ENCODE results near the gene GNAI1. TPM values are rescaled to one million over a fixed set of nuclear protein-coding genes. Genes with fewer than 3 reads are reported as not detected.

The GNAI1 gene
- polyA plus RNA-seq (2014; cell fraction: cytosol; rRNA removed), result 52.9 and 59.3 TPM in 2 replicates
- polyA plus RNA-seq (2014; cell fraction: nucleus; rRNA removed), result 17.6 and 20.7 TPM in 2 replicates

- DNase-seq (ENCODE audit: low spot score), result peak; percentile 79
Measured at GRCh38 chr7:80134536-80135308, at the start of gene GNAI1. TSS of gene GNAI1 (plus strand) at chr7:80134831. CDS start at chr7:80135161, 330 bp downstream.

- no peak for DNase-seq (ENCODE audit: low spot score)
Measured at GRCh38 chr7:80087051-80087770, 47.4 kb upstream of the GNAI1 start.

- no peak for DNase-seq (ENCODE audit: low spot score)
Measured at GRCh38 chr7:80087771-80088170, 46.9 kb upstream of the GNAI1 start.

DNA sequence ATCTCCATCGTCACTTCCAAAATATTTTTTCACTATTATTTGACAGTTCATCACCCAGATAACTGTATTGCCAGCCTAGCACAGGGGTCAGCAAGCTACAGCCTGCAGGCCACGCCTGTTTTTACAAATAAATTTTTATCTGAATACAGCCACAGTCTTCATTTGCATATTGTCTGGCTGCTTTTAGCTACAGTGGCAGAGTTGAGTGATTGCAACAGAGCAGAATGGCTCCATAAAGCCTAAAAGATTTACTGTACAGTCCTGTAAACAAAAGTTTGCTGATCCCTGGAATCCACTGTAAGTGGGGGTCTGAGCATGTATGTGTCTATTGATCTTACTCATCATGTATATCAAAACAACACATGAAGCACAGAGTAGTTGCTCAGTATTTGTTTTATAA, 45.9 kb upstream of the GNAI1 start:
- no peak for DNase-seq (ENCODE audit: low spot score)

- no peak for DNase-seq (ENCODE audit: low spot score)
Measured at GRCh38 chr7:80089366-80089765, 45.3 kb upstream of the GNAI1 start.

DNA sequence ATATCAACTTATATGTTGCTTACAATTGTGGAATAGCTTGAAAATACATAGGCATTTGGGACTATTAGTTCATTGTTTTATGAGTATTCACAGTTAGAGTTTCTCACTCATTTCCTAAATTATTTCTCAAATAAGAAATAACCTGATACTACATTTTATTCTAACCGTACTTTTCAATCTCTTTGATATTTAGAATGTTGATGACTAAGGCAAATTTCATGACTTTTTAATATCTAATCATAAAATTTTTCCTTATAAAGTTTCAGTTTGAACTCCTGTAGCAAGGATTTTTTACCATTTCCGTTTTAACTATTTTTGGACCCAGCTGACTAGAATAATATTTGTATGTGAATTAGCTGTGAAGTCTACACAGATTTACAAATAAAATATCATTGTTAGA, 41.3 kb upstream of the GNAI1 start:
- DNase-seq (ENCODE audit: low spot score), result no peak

- no peak for DNase-seq (ENCODE audit: low spot score)
Measured at GRCh38 chr7:80095545-80095944, 39.1 kb upstream of the GNAI1 start.

GRCh38 chr7:80097756-80098155, 36.9 kb upstream of the GNAI1 start:
- DNase-seq (ENCODE audit: low spot score), result no peak

- no peak for DNase-seq (ENCODE audit: low spot score)
Measured at GRCh38 chr7:80098795-80099194, 35.8 kb upstream of the GNAI1 start.

GRCh38 chr7:80100254-80100653, 34.4 kb upstream of the GNAI1 start:
- no peak for DNase-seq (ENCODE audit: low spot score)

DNA sequence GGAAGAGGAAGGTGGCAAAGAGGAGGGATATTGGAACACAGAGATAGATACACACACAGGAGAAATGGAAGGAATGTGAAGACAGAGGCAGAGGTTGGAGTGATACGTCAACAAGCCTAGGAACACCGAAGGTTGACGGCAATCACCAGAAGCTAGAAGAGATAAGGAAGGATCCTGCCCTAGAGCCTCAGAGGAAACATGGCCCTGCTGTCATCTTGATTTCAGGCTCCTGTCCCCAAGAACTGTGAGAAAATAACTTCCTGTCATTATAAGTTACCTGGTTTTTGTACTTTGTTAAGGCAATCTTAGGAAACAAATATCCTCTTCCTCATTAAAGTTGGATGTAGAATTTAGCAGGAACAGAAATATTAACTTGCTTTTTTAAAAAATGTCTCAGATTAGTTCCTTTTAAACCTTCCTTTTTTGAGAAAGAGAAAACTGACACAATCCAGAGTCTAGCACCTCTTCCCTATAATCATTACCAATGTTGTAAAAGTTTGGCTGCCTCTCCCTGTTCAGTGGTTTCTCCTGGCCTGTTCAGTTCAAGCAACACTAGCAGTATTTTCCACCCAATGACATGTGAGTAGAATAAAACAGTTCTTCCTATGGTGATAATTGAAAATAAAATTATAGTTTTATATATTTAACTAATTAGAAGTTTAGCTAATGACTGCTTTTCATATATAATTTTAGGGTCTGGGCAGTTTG, 28.8 kb upstream of the GNAI1 start:
- no peak for DNase-seq (ENCODE audit: low spot score)

GRCh38 chr7:80106498-80107113, 28.0 kb upstream of the GNAI1 start:
- no peak for DNase-seq (ENCODE audit: low spot score)

DNA sequence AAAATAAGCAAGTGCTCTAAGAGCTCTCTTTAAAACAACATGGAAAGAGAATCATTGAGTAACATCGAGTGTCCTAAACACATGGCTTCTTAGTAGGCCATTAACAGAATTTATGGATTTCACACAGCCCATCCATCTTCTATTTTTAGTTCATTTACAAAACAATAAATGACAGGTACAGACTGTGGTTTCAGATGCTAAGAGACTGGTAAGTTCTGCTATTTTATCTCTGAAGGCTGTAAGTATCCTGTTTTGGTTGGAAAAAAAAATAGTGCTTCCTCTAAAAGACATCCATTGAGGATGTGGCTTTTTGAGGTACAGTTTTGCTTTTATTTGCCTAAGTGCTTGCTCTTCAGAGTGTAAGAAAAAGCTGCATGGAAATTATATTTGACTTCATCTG, 27.4 kb upstream of the GNAI1 start:
- DNase-seq (ENCODE audit: low spot score), result no peak

- no peak for DNase-seq (ENCODE audit: low spot score)
Measured at GRCh38 chr7:80110376-80110775, 24.3 kb upstream of the GNAI1 start.

DNA sequence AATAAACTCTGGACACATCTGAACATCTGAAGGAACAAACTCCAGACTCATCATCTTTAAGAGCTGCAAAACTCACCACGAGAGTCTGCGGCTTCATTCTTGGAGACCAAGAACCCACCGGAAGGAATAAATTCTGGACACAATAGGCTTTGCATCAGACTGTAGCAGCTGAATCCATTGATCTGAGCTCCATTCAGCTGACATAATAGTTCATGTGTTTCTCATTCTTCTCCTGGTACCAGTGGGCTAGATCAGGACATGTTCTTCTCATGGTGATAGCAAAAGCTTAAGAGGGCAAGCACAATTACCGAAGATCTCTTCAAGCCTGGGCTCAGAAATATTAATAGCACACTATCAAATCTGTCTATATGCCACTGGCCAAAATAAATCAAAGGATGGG, 20.5 kb upstream of the GNAI1 start:
- no peak for DNase-seq (ENCODE audit: low spot score)

GRCh38 chr7:80124526-80125264, 9.9 kb upstream of the GNAI1 start:
- DNase-seq (ENCODE audit: low spot score), result no peak

DNA sequence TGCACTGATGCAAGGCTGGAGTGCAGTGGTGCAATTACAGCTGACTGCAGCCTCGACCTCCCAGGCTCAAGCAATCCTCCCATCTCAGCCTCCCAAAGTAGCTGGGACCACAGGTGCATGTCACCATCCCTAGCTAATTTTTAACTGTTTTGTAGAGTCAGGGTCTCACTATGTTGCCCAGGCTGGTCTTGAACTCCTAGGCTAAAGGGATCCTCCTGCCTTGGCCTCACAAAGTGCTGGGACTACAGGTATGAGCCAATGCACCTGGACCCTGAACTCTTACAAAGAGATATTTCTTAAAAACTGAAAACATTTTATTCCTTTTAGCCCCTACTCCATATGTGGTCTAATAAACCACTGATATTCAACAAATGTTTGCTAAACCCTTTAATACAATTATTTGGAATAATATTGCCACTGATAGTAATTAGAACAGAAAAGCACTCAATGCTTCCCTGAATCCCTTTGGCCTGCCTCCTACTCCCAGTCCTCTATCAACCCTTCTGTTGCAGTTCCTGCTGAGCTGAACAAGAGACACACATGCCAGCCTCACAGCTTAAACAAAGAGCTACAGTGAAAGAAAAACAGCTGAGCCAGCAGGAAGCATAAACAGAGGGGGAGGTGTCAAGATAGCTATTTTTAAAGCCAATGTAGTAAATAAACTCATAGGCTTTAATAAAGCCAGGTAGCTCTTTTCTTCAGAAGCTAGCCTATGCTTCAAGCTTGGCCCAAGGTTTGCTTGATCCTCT, 7.0 kb upstream of the GNAI1 start:
- DNase-seq (ENCODE audit: low spot score), result no peak

GRCh38 chr7:80128918-80129317, 5.7 kb upstream of the GNAI1 start:
- no peak for DNase-seq (ENCODE audit: low spot score)

- DNase-seq (ENCODE audit: low spot score), result no peak
Measured at GRCh38 chr7:80129785-80130184, 4.8 kb upstream of the GNAI1 start.

- DNase-seq (ENCODE audit: low spot score), result no peak
Measured at GRCh38 chr7:80131675-80132435, 2.8 kb upstream of the GNAI1 start.
